ENCODE results near the gene KRT36. TPM values are rescaled to one million over a fixed set of nuclear protein-coding genes. Genes with fewer than 3 reads are reported as not detected.

Gene KRT36
- total RNA-seq (not detected), polyA plus RNA-seq (under 1 TPM in 1 of 2 donors, not detected in 1; 0.50 TPM)
- long read RNA-seq, donor 1, partial matches to known transcripts = 0 of 2 reads
- long read RNA-seq, donor 1, other reads (novel, unspliced or antisense) = 0 of 2 reads
- long read RNA-seq, donor 2 = 0 reads

DNA sequence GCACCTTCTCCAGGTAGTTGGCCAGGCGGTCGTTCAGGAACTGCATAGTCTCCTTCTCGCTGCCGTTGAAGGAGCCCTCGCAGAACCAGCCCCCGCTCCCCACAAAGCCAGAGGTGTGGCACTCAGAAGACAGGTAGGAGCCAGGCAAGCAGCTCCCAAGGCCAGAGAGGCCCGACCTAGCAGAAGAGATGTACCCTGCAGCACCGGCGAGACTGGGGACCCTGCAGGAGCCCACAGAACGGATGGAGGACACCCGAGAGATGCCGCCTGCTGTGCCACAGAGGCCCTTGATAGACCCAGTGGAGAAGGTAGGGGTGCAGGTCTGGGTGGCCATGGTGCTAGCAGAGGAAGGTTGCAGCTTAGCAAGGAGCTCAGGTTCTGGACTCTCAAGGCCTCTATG, at the start of gene KRT36:
Gene KRT36, minus strand, starts transcription at position 380 of the 400 bp plus-strand sequence. Its CDS starts 46 bp downstream, at position 334.
- Histone ChIP-seq H3K27ac (ENCODE audit: low read depth in 1 of 2, low read length in 2 of 2) (no peak within 1 kb of the TSS), H3K9me3 (ENCODE audit: control insufficient read depth, low read length) (no peaks in the 10 kb centered on the region), H3K4me3 (ENCODE audit: low read length in 2 of 2) (no peak within 1 kb of the TSS), H3K36me3 (ENCODE audit: control insufficient read depth in 1 of 2, insufficient read depth in 2 of 2, low read length in 1 of 2) (no peaks in the 10 kb centered on the region), H3K4me1 (ENCODE audit: control insufficient read depth in 1 of 2, insufficient read depth in 2 of 2, low read length in 2 of 2) (no peaks in the 10 kb centered on the region), H3K27me3 (ENCODE audit: control insufficient read depth in 1 of 2, insufficient read depth in 2 of 2, low read length in 1 of 2) (no peaks in the 10 kb centered on the region)
- WGBS, 2 donors = 92 to 94% methylated on average over 12 of the region's 12 CpGs
- ATAC-seq (ENCODE audit: low FRiP score) (no peak), DNase-seq (no peak)
- intact Hi-C loops (cut with DNase I) = no loop called here

DNA sequence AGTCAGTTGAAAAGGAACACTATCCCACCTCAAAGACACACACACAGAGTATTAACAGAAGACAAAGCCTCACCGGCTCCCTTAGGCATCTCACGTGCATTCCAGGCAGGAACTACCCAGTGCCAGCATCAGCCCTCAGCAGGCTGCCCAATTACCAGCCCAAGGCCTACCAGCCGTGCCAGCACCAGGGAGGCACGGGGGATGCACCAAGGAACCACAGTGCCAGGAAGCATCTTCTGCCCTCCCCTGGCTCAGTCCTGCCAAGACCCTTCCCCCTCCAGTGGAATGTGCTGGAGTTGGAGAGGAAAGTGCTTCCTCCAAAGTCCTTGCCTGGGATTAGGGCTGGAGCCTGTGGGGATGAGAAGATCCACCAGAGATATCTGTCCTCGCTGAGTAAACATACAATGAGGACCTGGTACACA, 49.4 kb upstream of the KRT36 start:
- Histone ChIP-seq H3K27ac (ENCODE audit: low read depth in 1 of 2, low read length in 2 of 2) (no peak overlapping the region), H3K9me3 (ENCODE audit: control insufficient read depth, low read length) (no peaks in the 10 kb centered on the region), H3K4me3 (ENCODE audit: low read length in 2 of 2) (no peak overlapping the region), H3K27me3 (ENCODE audit: control insufficient read depth in 1 of 2, insufficient read depth in 2 of 2, low read length in 1 of 2) (no peaks in the 10 kb centered on the region), H3K4me1 (ENCODE audit: control insufficient read depth in 1 of 2, insufficient read depth in 2 of 2, low read length in 2 of 2) (no peaks in the 10 kb centered on the region), H3K36me3 (ENCODE audit: control insufficient read depth in 1 of 2, insufficient read depth in 2 of 2, low read length in 1 of 2) (no peaks in the 10 kb centered on the region)
- no peak for ATAC-seq (ENCODE audit: low FRiP score)
- 82 to 86% methylated on average over 5 of the region's 5 CpGs for WGBS, 2 donors
- intact Hi-C loops (cut with DNase I) = no loop called here
- DNase-seq = peak; percentile 28 to 42

DNA sequence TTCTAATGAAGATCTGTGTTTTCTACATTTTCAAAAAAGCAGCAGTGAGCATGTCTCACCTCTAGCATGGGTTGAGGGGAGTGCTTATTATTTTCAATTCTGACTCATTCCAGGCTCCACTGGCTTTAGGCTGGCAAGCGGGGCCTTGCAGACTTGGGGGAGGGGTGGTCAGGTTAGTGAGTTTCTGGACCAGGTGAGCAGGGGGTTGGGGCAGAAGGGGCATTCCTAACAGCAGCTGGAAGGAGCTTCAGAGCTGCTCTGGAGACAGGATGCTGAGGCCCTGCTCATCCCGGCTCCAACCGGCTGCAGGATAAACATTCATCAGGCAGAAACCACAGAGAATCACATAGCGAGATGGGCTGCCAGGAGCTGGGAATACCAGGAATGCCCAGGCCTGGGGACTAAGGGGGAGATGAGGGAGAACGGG, 48.9 kb upstream of the KRT36 start:
- Histone ChIP-seq H3K27ac (ENCODE audit: low read depth in 1 of 2, low read length in 2 of 2) (no peak overlapping the region), H3K4me1 (ENCODE audit: control insufficient read depth in 1 of 2, insufficient read depth in 2 of 2, low read length in 2 of 2) (no peaks in the 10 kb centered on the region), H3K4me3 (ENCODE audit: low read length in 2 of 2) (no peak overlapping the region), H3K9me3 (ENCODE audit: control insufficient read depth, low read length) (no peaks in the 10 kb centered on the region), H3K27me3 (ENCODE audit: control insufficient read depth in 1 of 2, insufficient read depth in 2 of 2, low read length in 1 of 2) (no peaks in the 10 kb centered on the region), H3K36me3 (ENCODE audit: control insufficient read depth in 1 of 2, insufficient read depth in 2 of 2, low read length in 1 of 2) (no peaks in the 10 kb centered on the region)
- no peak for ATAC-seq (ENCODE audit: low FRiP score)
- 79 to 91% methylated on average over 5 of the region's 5 CpGs for WGBS, 2 donors
- intact Hi-C loops (cut with DNase I) = no loop called here
- DNase-seq = peak; percentile 13 to 33

DNA sequence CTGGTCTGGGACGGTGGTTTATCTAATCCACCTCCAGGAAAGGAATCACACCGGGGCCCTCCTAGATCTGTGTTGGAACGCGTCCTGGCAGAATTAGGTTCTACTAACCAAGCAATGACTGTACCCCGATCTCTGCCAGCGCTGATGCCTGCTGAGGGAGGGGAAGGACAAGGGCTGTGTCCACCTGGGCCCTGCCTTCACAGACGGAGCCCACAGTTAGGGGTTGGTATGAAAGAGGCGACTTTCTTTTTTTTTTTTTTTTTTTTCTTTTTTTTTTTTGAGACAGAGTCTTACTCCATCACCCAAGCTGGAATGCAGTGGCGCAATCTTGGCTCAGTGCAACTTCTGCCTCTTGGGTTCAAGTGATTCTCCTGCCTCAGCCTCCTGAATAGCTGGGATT, 48.3 kb upstream of the KRT36 start:
- H3K27me3 ChIP-seq (ENCODE audit: control insufficient read depth in 1 of 2, insufficient read depth in 2 of 2, low read length in 1 of 2) = no peaks in the 10 kb centered on the region
- no peaks in the 10 kb centered on the region for H3K36me3 ChIP-seq (ENCODE audit: control insufficient read depth in 1 of 2, insufficient read depth in 2 of 2, low read length in 1 of 2)
- H3K4me3 ChIP-seq (ENCODE audit: low read length in 2 of 2) = no peak overlapping the region
- intact Hi-C loops (cut with DNase I) = no loop called here
- ATAC-seq (ENCODE audit: low FRiP score) (no peak), DNase-seq (peak; percentile 17 to 36)
- no peaks in the 10 kb centered on the region for H3K4me1 ChIP-seq (ENCODE audit: control insufficient read depth in 1 of 2, insufficient read depth in 2 of 2, low read length in 2 of 2)
- H3K9me3 ChIP-seq (ENCODE audit: control insufficient read depth, low read length) = no peaks in the 10 kb centered on the region
- no peak overlapping the region for H3K27ac ChIP-seq (ENCODE audit: low read depth in 1 of 2, low read length in 2 of 2)
- WGBS, 2 donors = 88 to 98% methylated on average over 9 of the region's 9 CpGs

DNA sequence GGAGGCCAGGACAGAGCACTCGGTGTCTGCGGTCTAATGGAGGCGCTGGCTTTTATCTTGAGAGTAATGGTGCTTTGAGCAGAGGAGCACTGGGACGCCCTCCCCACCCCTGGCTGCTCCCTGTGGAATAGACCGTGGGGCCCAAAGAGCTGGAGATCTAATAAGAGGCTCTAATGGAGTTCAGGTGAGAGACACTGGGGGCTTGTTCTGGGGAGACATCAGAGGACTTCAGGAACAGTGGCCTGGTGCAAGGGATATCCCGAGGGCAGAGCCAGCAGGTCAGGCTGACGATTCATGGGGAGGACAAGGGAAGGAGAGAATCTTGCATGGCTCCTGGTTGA, 47.9 kb upstream of the KRT36 start:
- ATAC-seq (ENCODE audit: low FRiP score) (no peak), DNase-seq (peak in 1 of 2 donors; percentile 39)

DNA sequence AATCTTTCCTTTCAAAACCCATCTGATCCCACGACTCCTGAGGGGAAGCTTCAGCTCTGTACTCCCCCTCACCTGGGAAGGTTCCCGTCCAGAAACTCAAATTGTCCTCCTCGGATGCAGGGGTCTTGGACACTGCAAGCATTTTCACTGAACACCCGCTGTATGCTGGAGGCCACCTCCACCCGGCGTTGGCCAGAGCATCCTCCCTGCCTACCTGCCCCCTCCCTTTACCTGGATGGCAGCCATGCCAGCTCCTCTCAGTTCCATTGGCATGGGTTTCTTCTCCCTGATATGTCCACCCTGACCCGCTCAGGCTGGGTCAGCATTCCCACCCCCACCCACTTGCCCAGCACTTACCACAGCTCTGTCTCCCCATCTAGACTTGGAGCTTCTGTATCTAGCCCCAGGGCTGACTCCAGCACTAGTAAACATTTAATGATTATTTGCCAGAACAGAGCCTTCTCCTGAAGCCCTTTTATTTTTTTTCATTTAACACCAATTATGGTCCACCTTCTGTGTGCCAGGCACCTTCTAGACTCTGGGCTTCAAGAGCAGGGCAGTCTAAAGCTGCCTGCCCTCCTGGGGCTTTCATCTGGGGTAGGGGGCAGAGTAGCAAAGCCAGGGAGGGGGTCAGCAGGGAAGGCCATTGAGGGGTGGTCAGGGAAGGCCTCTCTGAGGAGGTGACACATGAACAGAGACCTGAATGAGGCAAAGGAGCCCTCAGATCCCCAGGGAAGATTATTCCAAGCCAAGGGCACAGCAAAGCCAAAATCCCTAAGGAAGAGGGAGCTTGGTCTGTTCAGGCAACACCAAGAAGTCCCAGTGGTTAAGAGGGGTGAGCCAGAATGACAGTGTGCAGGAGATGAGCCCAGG, 47.3 kb upstream of the KRT36 start:
- intact Hi-C loops (cut with DNase I) = no loop called here
- DNase-seq = peak; percentile 21 to 62

More for the DNA sequence above, 47.9 kb upstream of the KRT36 start:
- WGBS, 2 donors = 92 to 95% methylated on average over 7 of the region's 7 CpGs
- Histone ChIP-seq H3K9me3 (ENCODE audit: control insufficient read depth, low read length) (no peaks in the 10 kb centered on the region), H3K27me3 (ENCODE audit: control insufficient read depth in 1 of 2, insufficient read depth in 2 of 2, low read length in 1 of 2) (no peaks in the 10 kb centered on the region), H3K4me1 (ENCODE audit: control insufficient read depth in 1 of 2, insufficient read depth in 2 of 2, low read length in 2 of 2) (no peaks in the 10 kb centered on the region), H3K27ac (ENCODE audit: low read depth in 1 of 2, low read length in 2 of 2) (no peak overlapping the region), H3K36me3 (ENCODE audit: control insufficient read depth in 1 of 2, insufficient read depth in 2 of 2, low read length in 1 of 2) (no peaks in the 10 kb centered on the region), H3K4me3 (ENCODE audit: low read length in 2 of 2) (no peak overlapping the region)
- intact Hi-C loops (cut with DNase I) = no loop called here

DNA sequence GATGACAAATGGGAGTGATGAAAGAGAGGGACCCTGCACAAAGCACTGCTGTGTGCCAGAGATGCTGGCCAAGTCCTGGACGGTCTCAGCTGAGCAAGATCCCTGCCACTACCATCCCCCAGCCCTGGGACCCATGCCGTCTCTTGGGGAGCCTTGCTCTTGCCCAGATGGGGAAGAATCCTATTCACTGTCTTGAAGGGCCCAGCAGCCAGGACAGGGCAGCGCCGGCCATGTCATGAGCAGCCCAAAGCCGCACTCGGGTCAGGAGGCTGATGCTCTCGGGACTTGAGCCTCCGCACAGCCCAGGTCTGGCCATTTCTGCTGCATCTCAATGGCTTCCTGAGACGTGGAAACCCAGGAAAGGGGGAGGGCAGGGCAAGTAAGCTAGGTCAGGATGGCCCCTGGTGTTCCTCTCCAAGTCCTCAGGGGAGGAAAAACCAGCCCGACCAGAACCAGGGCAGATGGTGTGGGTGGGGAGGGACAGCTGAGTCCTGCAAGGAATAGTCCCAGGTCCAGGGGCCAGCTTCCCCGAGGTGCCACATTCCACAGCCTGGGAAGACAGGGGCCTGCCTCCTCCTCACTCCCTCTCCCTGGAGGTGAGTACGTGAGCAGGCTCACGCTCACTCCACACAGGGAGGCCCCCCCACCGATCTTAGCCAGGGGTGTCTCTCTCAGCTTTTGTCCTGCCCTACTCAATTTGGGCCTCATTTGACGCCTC, 46.2 kb upstream of the KRT36 start:
- Histone ChIP-seq H3K4me1 (ENCODE audit: control insufficient read depth in 1 of 2, insufficient read depth in 2 of 2, low read length in 2 of 2) (no peaks in the 10 kb centered on the region), H3K27me3 (ENCODE audit: control insufficient read depth in 1 of 2, insufficient read depth in 2 of 2, low read length in 1 of 2) (no peaks in the 10 kb centered on the region), H3K36me3 (ENCODE audit: control insufficient read depth in 1 of 2, insufficient read depth in 2 of 2, low read length in 1 of 2) (no peaks in the 10 kb centered on the region), H3K27ac (ENCODE audit: low read depth in 1 of 2, low read length in 2 of 2) (no peak overlapping the region), H3K4me3 (ENCODE audit: low read length in 2 of 2) (no peak overlapping the region), H3K9me3 (ENCODE audit: control insufficient read depth, low read length) (no peaks in the 10 kb centered on the region)
- WGBS, 2 donors = 69 to 76% methylated on average over 15 of the region's 15 CpGs
- DNase-seq = peak; percentile 29 to 64
- intact Hi-C loops (cut with DNase I) = no loop called here
- no peak for ATAC-seq (ENCODE audit: low FRiP score)

More for the DNA sequence above, 47.3 kb upstream of the KRT36 start:
- no peaks in the 10 kb centered on the region for H3K9me3 ChIP-seq (ENCODE audit: control insufficient read depth, low read length)
- ATAC-seq (ENCODE audit: low FRiP score) = no peak
- H3K36me3 ChIP-seq (ENCODE audit: control insufficient read depth in 1 of 2, insufficient read depth in 2 of 2, low read length in 1 of 2) = no peaks in the 10 kb centered on the region
- no peaks in the 10 kb centered on the region for H3K27me3 ChIP-seq (ENCODE audit: control insufficient read depth in 1 of 2, insufficient read depth in 2 of 2, low read length in 1 of 2)
- WGBS, 2 donors = 90% methylated on average over 7 of the region's 7 CpGs
- H3K4me3 ChIP-seq (ENCODE audit: low read length in 2 of 2) = no peak overlapping the region
- H3K4me1 ChIP-seq (ENCODE audit: control insufficient read depth in 1 of 2, insufficient read depth in 2 of 2, low read length in 2 of 2) = no peaks in the 10 kb centered on the region
- no peak overlapping the region for H3K27ac ChIP-seq (ENCODE audit: low read depth in 1 of 2, low read length in 2 of 2)

DNA sequence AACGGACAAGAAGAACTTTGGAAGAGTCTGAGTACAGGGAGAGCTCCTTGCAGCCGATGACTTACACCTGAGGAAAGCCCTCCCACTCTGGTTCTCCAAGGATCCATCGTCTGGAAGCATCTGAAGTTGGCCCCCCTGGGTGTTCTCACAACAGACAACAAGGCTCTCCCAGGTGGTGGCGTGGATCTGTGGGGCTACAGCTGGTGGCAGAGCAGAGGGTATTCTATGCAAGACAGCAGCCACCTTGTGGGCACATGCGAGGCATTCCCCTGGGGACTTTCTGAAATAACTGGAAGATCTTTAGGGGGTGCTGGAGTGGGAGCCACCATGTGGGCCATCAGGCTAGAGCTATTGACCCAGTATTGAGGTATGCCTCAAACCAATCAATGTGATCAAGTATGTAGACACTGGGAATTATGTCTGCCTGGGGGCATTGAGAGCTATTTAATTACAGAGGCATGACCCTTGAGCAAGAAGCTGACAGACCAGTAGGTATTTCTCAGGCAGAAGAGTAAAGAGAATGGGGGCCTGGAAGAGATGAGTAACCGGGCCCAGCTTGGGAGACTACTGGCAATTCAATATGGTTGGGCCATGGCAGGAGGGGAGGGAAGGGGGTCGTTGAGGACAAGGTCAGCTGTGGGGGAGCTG, 45.3 kb upstream of the KRT36 start:
- peak in 1 of 2 donors; percentile 29 for DNase-seq
- intact Hi-C loops (cut with DNase I) = no loop called here
- H3K27ac ChIP-seq (ENCODE audit: low read depth in 1 of 2, low read length in 2 of 2) = no peak overlapping the region
- H3K9me3 ChIP-seq (ENCODE audit: control insufficient read depth, low read length) = no peaks in the 10 kb centered on the region
- H3K36me3 ChIP-seq (ENCODE audit: control insufficient read depth in 1 of 2, insufficient read depth in 2 of 2, low read length in 1 of 2) = no peaks in the 10 kb centered on the region
- no peak for ATAC-seq (ENCODE audit: low FRiP score)
- 75 to 81% methylated on average over 7 of the region's 7 CpGs for WGBS, 2 donors
- H3K4me1 ChIP-seq (ENCODE audit: control insufficient read depth in 1 of 2, insufficient read depth in 2 of 2, low read length in 2 of 2) = no peaks in the 10 kb centered on the region
- no peak overlapping the region for H3K4me3 ChIP-seq (ENCODE audit: low read length in 2 of 2)
- no peaks in the 10 kb centered on the region for H3K27me3 ChIP-seq (ENCODE audit: control insufficient read depth in 1 of 2, insufficient read depth in 2 of 2, low read length in 1 of 2)

All from aorta (tissue), 5 donors.